ENCODE measurements around the gene HCFC1R1.

HCFC1R1 gene

GRCh38 chr16:3046641-3047386, 23.1 kb upstream of the HCFC1R1 start:
- Histone ChIP-seq H3K36me3 (ENCODE audit: control insufficient read depth, insufficient read depth, low read length) (no peaks in the 10 kb centered on the region), H3K4me1 (ENCODE audit: control insufficient read depth, insufficient read depth, low read length) (no peaks in the 10 kb centered on the region), H3K27me3 (ENCODE audit: control insufficient read depth, insufficient read depth, low read length) (peaks cover 59% of the 10 kb centered on the region), H3K9me3 (ENCODE audit: control insufficient read depth, insufficient read depth, low read depth, low read length) (no peaks in the 10 kb centered on the region), H3K4me3 (ENCODE audit: low read depth, low read length) (peak overlapping the region; percentile 85), H3K27ac (ENCODE audit: low read depth, low read length) (no peak overlapping the region), H3K9ac (ENCODE audit: low read length) (peak overlapping the region; percentile 43)

- Histone ChIP-seq H3K36me3 (ENCODE audit: control insufficient read depth, insufficient read depth, low read length) (no peaks in the 10 kb centered on the region), H3K4me3 (ENCODE audit: low read depth, low read length) (peak within 1 kb of the TSS; percentile 85), H3K27ac (ENCODE audit: low read depth, low read length) (peak within 1 kb of the TSS; percentile 39; the same call in 1 of the 2 replicates), H3K4me1 (ENCODE audit: control insufficient read depth, insufficient read depth, low read length) (no peaks in the 10 kb centered on the region), H3K9me3 (ENCODE audit: control insufficient read depth, insufficient read depth, low read depth, low read length) (no peaks in the 10 kb centered on the region), H3K9ac (ENCODE audit: low read length) (peak within 1 kb of the TSS; percentile 43), H3K27me3 (ENCODE audit: control insufficient read depth, insufficient read depth, low read length) (peaks cover 59% of the 10 kb centered on the region)
Measured at GRCh38 chr16:3045758-3046640, 22.3 kb upstream of the HCFC1R1 start, which contains the start of gene MMP25. MMP25 (plus strand) TSS chr16:3046561; CDS start chr16:3046918, 357 bp downstream.

DNA sequence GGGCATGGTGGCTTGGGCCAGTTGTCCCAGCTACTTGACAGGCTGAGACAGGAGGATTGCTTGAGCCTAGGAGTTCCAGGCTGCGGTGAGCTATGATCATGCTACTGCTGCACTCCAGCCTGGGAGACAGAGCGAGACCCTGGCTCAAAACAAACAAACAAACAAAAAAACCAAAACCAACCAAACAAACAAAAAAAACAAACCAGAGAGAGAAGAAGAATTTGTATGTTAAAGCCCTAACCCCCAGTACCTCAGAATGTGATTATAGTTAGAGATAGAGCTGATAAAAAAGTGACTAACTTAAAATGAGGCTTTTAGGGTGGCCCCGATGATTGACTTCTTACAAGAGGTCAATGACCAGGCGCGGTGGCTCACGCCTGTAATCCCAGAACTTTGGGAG, 21.0 kb upstream of the HCFC1R1 start:
- Histone ChIP-seq H3K27ac (ENCODE audit: low read depth, low read length) (no peak overlapping the region), H3K27me3 (ENCODE audit: control insufficient read depth, insufficient read depth, low read length) (peaks cover 52% of the 10 kb centered on the region), H3K9me3 (ENCODE audit: control insufficient read depth, insufficient read depth, low read depth, low read length) (no peaks in the 10 kb centered on the region), H3K36me3 (ENCODE audit: control insufficient read depth, insufficient read depth, low read length) (no peaks in the 10 kb centered on the region), H3K4me1 (ENCODE audit: control insufficient read depth, insufficient read depth, low read length) (no peaks in the 10 kb centered on the region), H3K4me3 (ENCODE audit: low read depth, low read length) (peak overlapping the region; percentile 13; the same call in 1 of the 2 replicates), H3K9ac (ENCODE audit: low read length) (no peak overlapping the region)

- no peaks in the 10 kb centered on the region for H3K36me3 ChIP-seq (ENCODE audit: control insufficient read depth, insufficient read depth, low read length)
- peaks cover 51% of the 10 kb centered on the region for H3K27me3 ChIP-seq (ENCODE audit: control insufficient read depth, insufficient read depth, low read length)
- H3K4me1 ChIP-seq (ENCODE audit: control insufficient read depth, insufficient read depth, low read length), result peaks cover 11% of the 10 kb centered on the region; the same call in 1 of the 2 replicates
- H3K9me3 ChIP-seq (ENCODE audit: control insufficient read depth, insufficient read depth, low read depth, low read length), result no peaks in the 10 kb centered on the region
- no peak overlapping the region for H3K27ac ChIP-seq (ENCODE audit: low read depth, low read length)
- H3K4me3 ChIP-seq (ENCODE audit: low read depth, low read length), result no peak overlapping the region
- H3K9ac ChIP-seq (ENCODE audit: low read length), result no peak overlapping the region
Measured at GRCh38 chr16:3042376-3042775, 18.6 kb upstream of the HCFC1R1 start.

DNA sequence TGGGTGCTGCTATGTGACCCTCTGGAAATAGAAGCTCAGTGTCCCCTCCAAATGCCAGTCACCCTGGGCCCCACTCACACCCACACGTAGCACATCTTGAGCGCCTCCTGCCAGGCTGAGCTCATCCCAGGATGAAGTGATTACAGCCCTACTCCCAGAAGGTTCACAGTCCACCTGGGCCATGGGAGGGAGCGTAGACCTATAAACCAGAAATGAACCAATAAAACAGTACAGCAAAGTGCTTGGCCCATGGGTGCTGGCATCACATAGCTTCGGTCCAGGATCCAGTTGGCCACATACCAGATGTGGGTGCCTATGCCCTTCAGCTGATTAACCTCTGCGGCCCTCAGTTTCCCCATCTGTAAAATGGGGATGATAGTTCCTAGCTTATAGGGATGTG, 15.2 kb upstream of the HCFC1R1 start:
- no peaks in the 10 kb centered on the region for H3K36me3 ChIP-seq (ENCODE audit: control insufficient read depth, insufficient read depth, low read length)
- peaks cover 53% of the 10 kb centered on the region for H3K27me3 ChIP-seq (ENCODE audit: control insufficient read depth, insufficient read depth, low read length)
- H3K9me3 ChIP-seq (ENCODE audit: control insufficient read depth, insufficient read depth, low read depth, low read length), result no peaks in the 10 kb centered on the region
- H3K4me3 ChIP-seq (ENCODE audit: low read depth, low read length), result no peak overlapping the region
- no peak overlapping the region for H3K27ac ChIP-seq (ENCODE audit: low read depth, low read length)
- no peak overlapping the region for H3K9ac ChIP-seq (ENCODE audit: low read length)
- peaks cover 14% of the 10 kb centered on the region; the same call in 1 of the 2 replicates for H3K4me1 ChIP-seq (ENCODE audit: control insufficient read depth, insufficient read depth, low read length)

DNA sequence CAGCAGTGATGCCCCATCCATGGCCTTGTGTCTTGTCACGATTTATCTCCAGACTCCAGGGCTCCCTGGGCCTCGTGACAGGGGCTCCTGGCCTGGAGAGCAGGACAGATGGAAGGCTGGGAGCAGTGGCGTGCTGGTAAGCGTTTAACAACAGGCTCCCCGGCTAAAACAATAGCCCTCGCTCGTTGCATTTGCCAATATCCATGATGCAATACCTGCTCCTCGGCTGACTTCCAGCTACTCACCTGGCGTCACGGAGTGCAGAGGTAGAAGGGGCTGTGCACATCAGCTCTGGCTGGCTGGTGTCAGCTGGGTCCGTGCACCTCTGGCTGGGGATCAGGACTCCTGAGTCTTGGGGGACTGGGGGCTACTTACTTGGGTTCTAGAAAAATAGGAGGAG, 14.5 kb upstream of the HCFC1R1 start:
- peak overlapping the region; percentile 36 for H3K9ac ChIP-seq (ENCODE audit: low read length)
- peaks cover 59% of the 10 kb centered on the region for H3K27me3 ChIP-seq (ENCODE audit: control insufficient read depth, insufficient read depth, low read length)
- no peak overlapping the region for H3K4me3 ChIP-seq (ENCODE audit: low read depth, low read length)
- no peak overlapping the region for H3K27ac ChIP-seq (ENCODE audit: low read depth, low read length)
- no peaks in the 10 kb centered on the region for H3K36me3 ChIP-seq (ENCODE audit: control insufficient read depth, insufficient read depth, low read length)
- peaks cover 14% of the 10 kb centered on the region; the same call in 1 of the 2 replicates for H3K4me1 ChIP-seq (ENCODE audit: control insufficient read depth, insufficient read depth, low read length)
- H3K9me3 ChIP-seq (ENCODE audit: control insufficient read depth, insufficient read depth, low read depth, low read length), result no peaks in the 10 kb centered on the region

DNA sequence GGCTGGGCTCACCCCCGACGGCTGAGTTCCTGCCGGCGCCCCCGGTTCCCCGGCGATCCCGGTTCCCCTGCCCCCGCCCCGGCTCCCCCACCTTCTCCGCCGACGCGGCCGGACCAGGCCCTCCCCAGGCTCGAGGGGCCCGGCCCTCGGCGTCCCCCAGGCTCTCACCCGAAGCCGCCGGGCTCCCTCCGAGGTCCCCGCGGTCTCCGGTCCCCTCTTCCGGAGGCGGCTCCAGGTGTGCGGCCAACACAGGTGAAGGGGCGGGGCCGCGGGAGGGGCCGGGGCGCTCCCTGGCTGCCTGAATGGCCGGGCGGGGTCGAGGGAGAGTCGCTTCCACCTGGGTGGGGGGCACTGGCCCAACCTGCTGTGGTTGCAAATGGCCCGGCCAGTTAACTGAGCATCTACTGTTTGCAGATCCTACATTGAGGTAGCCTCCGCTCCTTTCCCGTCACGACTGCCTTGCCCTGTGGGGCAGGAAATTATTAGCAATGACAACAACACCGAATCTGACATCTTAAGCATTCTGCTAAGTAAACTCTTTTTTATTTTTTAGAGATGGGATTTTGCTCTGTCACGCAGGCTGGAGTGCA, 13.1 kb upstream of the HCFC1R1 start, which contains the start of gene BICDL2:
TSS of gene BICDL2 (minus strand) at position 219 of the 590 bp plus-strand sequence. CDS start 1,448 bp downstream, outside the sequence.
- H3K4me1 ChIP-seq (ENCODE audit: control insufficient read depth, insufficient read depth, low read length), result peaks cover 14% of the 10 kb centered on the region; the same call in 1 of the 2 replicates
- peaks cover 68% of the 10 kb centered on the region for H3K27me3 ChIP-seq (ENCODE audit: control insufficient read depth, insufficient read depth, low read length)
- no peaks in the 10 kb centered on the region for H3K9me3 ChIP-seq (ENCODE audit: control insufficient read depth, insufficient read depth, low read depth, low read length)
- H3K4me3 ChIP-seq (ENCODE audit: low read depth, low read length), result peak within 1 kb of the TSS; percentile 68
- peak within 1 kb of the TSS; percentile 36 for H3K9ac ChIP-seq (ENCODE audit: low read length)
- no peak within 1 kb of the TSS for H3K27ac ChIP-seq (ENCODE audit: low read depth, low read length)
- no peaks in the 10 kb centered on the region for H3K36me3 ChIP-seq (ENCODE audit: control insufficient read depth, insufficient read depth, low read length)

- H3K4me3 ChIP-seq (ENCODE audit: low read depth, low read length), result peak overlapping the region; percentile 68
- H3K27ac ChIP-seq (ENCODE audit: low read depth, low read length), result no peak overlapping the region
- no peak overlapping the region for H3K9ac ChIP-seq (ENCODE audit: low read length)
- H3K36me3 ChIP-seq (ENCODE audit: control insufficient read depth, insufficient read depth, low read length), result no peaks in the 10 kb centered on the region
- no peaks in the 10 kb centered on the region for H3K9me3 ChIP-seq (ENCODE audit: control insufficient read depth, insufficient read depth, low read depth, low read length)
- peaks cover 17% of the 10 kb centered on the region for H3K4me1 ChIP-seq (ENCODE audit: control insufficient read depth, insufficient read depth, low read length)
- peaks cover 68% of the 10 kb centered on the region for H3K27me3 ChIP-seq (ENCODE audit: control insufficient read depth, insufficient read depth, low read length)
Measured at GRCh38 chr16:3035972-3036725, 12.4 kb upstream of the HCFC1R1 start.

DNA sequence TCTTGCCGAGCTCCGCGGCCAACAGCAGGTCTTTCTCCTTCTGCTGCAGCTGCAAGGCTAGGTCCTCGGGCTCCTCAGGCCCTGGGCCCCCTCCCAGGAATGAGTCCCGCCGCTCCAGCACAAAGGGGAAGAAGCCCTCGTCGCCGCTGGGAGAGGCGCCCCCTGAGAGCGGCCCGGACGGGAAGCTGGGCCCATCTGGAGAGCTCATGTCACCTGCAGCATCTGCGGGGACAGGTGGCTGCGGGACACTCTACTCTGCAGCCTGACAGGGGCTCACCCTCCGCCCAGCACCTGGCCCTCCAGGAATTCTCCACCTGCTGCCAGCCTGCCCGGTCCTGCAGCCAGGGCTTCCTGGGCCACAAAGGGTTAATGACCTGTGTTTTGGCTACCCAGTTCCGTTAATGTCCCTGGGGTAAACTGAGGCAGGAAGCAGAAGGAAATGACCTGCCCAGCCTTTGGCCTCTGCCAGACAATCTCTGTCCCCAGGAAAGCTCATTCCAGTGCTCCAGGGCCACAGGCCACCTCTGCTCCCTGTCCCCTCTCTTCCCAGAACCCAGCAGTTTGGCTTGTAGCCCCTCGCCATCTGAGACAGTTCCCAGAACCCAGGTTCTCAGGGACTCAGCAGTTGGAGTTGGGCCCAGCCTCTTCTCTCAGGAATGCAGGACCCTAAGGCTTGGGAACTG, 11.7 kb upstream of the HCFC1R1 start:
- Histone ChIP-seq H3K4me1 (ENCODE audit: control insufficient read depth, insufficient read depth, low read length) (peaks cover 20% of the 10 kb centered on the region), H3K36me3 (ENCODE audit: control insufficient read depth, insufficient read depth, low read length) (no peaks in the 10 kb centered on the region), H3K9ac (ENCODE audit: low read length) (no peak overlapping the region), H3K9me3 (ENCODE audit: control insufficient read depth, insufficient read depth, low read depth, low read length) (no peaks in the 10 kb centered on the region), H3K4me3 (ENCODE audit: low read depth, low read length) (peak overlapping the region; percentile 68), H3K27me3 (ENCODE audit: control insufficient read depth, insufficient read depth, low read length) (peaks cover 76% of the 10 kb centered on the region), H3K27ac (ENCODE audit: low read depth, low read length) (no peak overlapping the region)

DNA sequence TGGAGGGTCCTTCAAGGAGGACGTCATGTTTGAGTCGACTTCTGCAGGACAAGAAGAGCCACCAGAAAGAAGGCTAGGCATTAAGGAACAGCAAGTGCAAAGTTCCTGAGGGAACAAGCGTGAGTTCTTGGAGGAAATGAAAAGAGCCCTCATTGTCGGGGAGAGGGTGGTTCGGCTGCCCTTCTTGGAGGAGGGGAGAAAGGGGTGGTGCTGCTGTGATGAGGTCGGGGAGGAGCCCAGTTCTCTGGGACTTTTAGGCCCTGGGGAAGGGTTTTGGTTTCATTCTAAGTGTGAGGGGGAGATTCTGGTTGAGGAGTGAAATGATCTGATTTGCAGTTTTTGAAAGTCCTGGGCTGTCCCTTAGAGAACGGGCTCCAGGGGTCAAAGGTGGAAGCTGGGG, 8.9 kb upstream of the HCFC1R1 start:
- no peak overlapping the region for H3K27ac ChIP-seq (ENCODE audit: low read depth, low read length)
- H3K4me1 ChIP-seq (ENCODE audit: control insufficient read depth, insufficient read depth, low read length), result peaks cover 22% of the 10 kb centered on the region
- H3K27me3 ChIP-seq (ENCODE audit: control insufficient read depth, insufficient read depth, low read length), result peaks cover 77% of the 10 kb centered on the region
- no peak overlapping the region for H3K9ac ChIP-seq (ENCODE audit: low read length)
- no peaks in the 10 kb centered on the region for H3K9me3 ChIP-seq (ENCODE audit: control insufficient read depth, insufficient read depth, low read depth, low read length)
- H3K4me3 ChIP-seq (ENCODE audit: low read depth, low read length), result no peak overlapping the region
- H3K36me3 ChIP-seq (ENCODE audit: control insufficient read depth, insufficient read depth, low read length), result no peaks in the 10 kb centered on the region

All from HUES6 (cell line).